Prostate gland (tissue), 2 donors: ENCODE measurements around the gene SENP2. TPM values are rescaled to one million over a fixed set of nuclear protein-coding genes. Genes with fewer than 3 reads are reported as not detected.

Experiments used
- DNase-seq: peaks from one replicate; pipeline ENCODE4 v3.0.0-alpha.2; 2019; ENCODE audit warnings: low spot score
- H3K27ac ChIP-seq, 2 donors: fragments of 200-600 bp; sonication (generic); 2 replicates each; pipeline ENCODE4 v1.5.1; 2017 to 2019
- H3K27me3 ChIP-seq: fragments of 200-600 bp; sonication (generic); replicated peaks from 2 replicates; pipeline ENCODE4 v1.5.1; 2019; ENCODE audit not compliant: insufficient read depth
- H3K36me3 ChIP-seq, 2 donors: fragments of 200-600 bp; sonication (generic); 1 replicate in 1 of 2; 2 replicates in 1 of 2; pipeline versions ENCODE4 v1.5.1 to v1.8.1; 2017 to 2019
- H3K4me1 ChIP-seq: fragments of 200-600 bp; sonication (generic); replicated peaks from 2 replicates; pipeline ENCODE4 v1.5.1; 2019
- H3K4me3 ChIP-seq, 2 donors: fragments of 200-600 bp; sonication (generic); 2 replicates each; pipeline ENCODE4 v1.5.1; 2017 to 2019
- H3K9me3 ChIP-seq: fragments of 200-600 bp; sonication (generic); 2 replicates; pipeline ENCODE4 v1.5.1; 2017
- POLR2A ChIP-seq: fragments of 450-650 bp; IDR thresholded peaks from one replicate; pipeline ENCODE4 v1.6.1; 2016; ENCODE audit warnings: antibody characterized with exemption, mild to moderate bottlenecking
- POLR2AphosphoS5 ChIP-seq: sonication (generic); formaldehyde crosslinking; IDR thresholded peaks from one replicate; pipeline ENCODE4 v1.6.1; 2017; ENCODE audit warnings: antibody characterized with exemption
- WGBS: methylation state at CpG from one replicate; pipeline ENCODE4 v1.1.5; 2018; 5-methylcytosine and 5-hydroxymethylcytosine counted together
- intact Hi-C: fragments of 100-400 bp; cut with DNase I; formaldehyde crosslinking; loops from one replicate; pipeline ENCODE4 v1.14.2; 2022
- total RNA-seq, 2 donors: library from RNA; depleted of rRNA; stranded (reverse); fragments of >200 nt; gene quantifications; one replicate each; pipeline ENCODE4 v1.1.0, GENCODE V29; 2016
- TF ChIP-seq, protein P1 (sequence below), 4 experiments: fragments of 200-600 bp in 2 of 4; fragments of 450-650 bp in 2 of 4; sonication (generic) in 2 of 4; IDR thresholded peaks; 1 replicate in 3 of 4; 2 replicates in 1 of 4; pipeline ENCODE4 v1.5.1; 2016 to 2019; ENCODE audit warnings: antibody characterized with exemption in 4 of 4, mild to moderate bottlenecking in 2 of 4, moderate library complexity in 2 of 4

SENP2 gene
- total RNA-seq, 2 donors from 2014 or later: 25.3 to 27.0 TPM

DNA sequence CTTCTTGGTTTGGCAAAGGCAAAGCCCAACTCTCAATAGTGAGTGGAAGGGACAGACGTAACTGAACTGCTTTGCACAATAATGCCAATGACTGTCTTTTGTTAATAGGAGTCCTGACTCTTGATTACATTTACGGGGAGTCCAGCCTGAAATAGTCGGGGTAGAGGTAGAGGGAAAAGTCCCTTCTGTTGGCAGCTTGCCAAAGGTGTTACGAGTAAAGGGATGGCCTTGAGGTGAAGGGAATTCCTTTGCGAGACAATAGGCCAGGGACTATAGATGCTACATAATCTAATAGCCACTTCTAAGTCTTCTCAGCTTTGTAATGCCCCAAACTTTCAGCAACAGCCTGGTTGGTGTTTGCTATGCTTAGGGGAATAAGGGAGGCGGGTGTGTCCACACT is 2.2 kb upstream of the SENP2 start:
- no peaks in the 10 kb centered on the region for H3K36me3 ChIP-seq
- no peak overlapping the region for H3K27ac ChIP-seq
- TF ChIP-seq, protein P1, sequence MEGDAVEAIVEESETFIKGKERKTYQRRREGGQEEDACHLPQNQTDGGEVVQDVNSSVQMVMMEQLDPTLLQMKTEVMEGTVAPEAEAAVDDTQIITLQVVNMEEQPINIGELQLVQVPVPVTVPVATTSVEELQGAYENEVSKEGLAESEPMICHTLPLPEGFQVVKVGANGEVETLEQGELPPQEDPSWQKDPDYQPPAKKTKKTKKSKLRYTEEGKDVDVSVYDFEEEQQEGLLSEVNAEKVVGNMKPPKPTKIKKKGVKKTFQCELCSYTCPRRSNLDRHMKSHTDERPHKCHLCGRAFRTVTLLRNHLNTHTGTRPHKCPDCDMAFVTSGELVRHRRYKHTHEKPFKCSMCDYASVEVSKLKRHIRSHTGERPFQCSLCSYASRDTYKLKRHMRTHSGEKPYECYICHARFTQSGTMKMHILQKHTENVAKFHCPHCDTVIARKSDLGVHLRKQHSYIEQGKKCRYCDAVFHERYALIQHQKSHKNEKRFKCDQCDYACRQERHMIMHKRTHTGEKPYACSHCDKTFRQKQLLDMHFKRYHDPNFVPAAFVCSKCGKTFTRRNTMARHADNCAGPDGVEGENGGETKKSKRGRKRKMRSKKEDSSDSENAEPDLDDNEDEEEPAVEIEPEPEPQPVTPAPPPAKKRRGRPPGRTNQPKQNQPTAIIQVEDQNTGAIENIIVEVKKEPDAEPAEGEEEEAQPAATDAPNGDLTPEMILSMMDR (IDR thresholded peaks at IDR 0.05): no peak
- TF ChIP-seq POLR2AphosphoS5 (no peak), POLR2A (no peak)
- intact Hi-C loops: no loop called here
- H3K4me3 ChIP-seq: no peak overlapping the region
- H3K9me3 ChIP-seq: no peaks in the 10 kb centered on the region
- no peak for DNase-seq
- 65% methylated on average over 6 of the region's 6 CpGs for WGBS
- H3K27me3 ChIP-seq: no peaks in the 10 kb centered on the region
- H3K4me1 ChIP-seq: no peaks in the 10 kb centered on the region

DNA sequence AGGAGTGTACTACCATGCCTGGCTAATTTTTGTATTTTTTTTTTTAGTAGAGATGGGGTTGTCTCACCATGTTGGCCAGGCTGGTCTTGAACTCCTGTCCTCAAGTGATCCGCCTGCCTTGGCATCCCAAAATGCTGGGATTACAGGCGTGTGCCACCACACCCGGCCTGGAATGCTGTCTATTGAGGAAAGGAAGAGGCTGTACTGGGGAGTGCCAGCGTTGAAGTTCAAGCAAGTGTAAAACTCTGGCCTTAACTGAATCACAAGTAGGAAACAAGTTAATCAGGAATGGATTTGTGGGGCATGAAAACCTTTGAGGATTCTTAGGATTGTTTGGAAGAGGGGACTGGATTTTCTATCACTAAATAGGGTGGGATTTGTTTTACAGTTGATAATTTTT is 1.4 kb upstream of the SENP2 start:
- TF ChIP-seq POLR2AphosphoS5 (no peak), POLR2A (no peak)
- TF ChIP-seq, protein P1 (IDR thresholded peaks at IDR 0.05): no peak
- Histone ChIP-seq H3K4me1 (no peaks in the 10 kb centered on the region), H3K27ac (no peak overlapping the region), H3K9me3 (no peaks in the 10 kb centered on the region), H3K36me3 (no peaks in the 10 kb centered on the region), H3K4me3 (no peak overlapping the region), H3K27me3 (no peaks in the 10 kb centered on the region)
- intact Hi-C loops: no loop called here
- DNase-seq: no peak
- WGBS: 83% methylated on average over 4 of the region's 4 CpGs

DNA sequence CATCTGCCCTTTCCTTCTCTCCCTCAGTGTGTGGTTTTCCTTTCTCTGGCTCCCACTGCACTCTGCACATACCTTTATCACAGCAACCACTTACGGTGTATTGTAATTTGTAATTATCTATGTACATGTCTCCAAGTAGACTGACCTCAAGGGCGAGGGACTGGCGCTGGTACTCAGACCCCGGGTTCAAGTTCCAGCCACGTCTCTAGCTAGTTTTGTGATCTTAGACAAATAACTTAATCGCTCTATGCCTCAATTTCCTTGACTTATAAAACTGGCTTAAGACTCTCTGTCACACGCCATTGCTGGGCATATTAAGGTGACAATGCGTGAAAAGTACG is 607 bp upstream of the SENP2 start:
- TF ChIP-seq POLR2AphosphoS5: no peak
- TF ChIP-seq, protein P1 (IDR thresholded peaks at IDR 0.05): no peak
- no peak for TF ChIP-seq POLR2A
- intact Hi-C loops: no loop called here
- 25% methylated on average over 9 of the region's 9 CpGs for WGBS
- Histone ChIP-seq H3K36me3 (no peaks in the 10 kb centered on the region), H3K4me1 (no peaks in the 10 kb centered on the region), H3K27me3 (no peaks in the 10 kb centered on the region), H3K4me3 (peak overlapping the region; percentile 82), H3K27ac (peak overlapping the region; percentile 95 to 97), H3K9me3 (no peaks in the 10 kb centered on the region)
- DNase-seq: no peak

DNA sequence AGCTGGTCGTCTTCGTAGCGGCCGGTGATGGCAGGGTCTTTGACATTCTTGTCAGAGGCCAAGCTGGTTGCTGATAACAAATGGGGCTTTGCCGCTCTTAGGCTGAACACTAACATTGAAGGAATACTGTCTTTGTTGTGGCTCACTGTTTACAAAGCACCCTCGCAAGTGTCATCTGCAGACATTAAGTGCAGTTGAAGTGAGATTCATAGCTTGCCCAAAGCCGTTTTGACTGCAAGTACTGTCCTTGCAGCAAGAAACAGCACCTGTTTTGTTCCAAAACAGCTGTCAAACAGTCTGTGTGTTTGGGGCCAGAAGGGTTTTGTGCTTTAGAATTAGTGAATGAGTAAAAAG is 568 bp downstream of the SENP2 start:
- Histone ChIP-seq H3K9me3 (no peaks in the 10 kb centered on the region), H3K27ac (peak overlapping the region; percentile 95 to 97), H3K4me1 (no peaks in the 10 kb centered on the region), H3K36me3 (no peaks in the 10 kb centered on the region), H3K27me3 (no peaks in the 10 kb centered on the region), H3K4me3 (peak overlapping the region; percentile 82)
- intact Hi-C loops: no loop called here
- TF ChIP-seq, protein P1 (IDR thresholded peaks at IDR 0.05): no peak
- TF ChIP-seq POLR2AphosphoS5 (no peak), POLR2A (no peak)
- DNase-seq: no peak
- 0% methylated on average over 7 of the region's 7 CpGs for WGBS

DNA sequence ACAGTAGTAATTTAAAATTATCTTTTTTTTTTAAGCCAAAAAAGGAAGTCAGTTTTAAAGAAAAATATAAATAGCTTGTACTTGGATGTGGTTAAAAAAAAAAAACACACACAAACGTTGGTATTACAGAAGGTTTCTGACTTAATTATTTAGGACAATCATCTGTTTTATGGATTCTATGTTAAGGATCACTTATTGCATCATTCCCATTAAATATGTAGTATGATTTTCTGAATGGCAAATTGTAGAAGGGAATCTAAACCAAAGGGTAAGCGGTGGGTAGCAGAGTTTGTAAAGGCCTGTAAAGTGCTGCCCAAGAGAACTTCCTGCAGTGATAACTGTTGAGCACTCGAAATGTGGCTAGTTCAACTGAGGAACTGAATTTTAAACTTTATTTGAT is 8.0 kb downstream of the SENP2 start:
- no peak for DNase-seq
- Histone ChIP-seq H3K9me3 (no peaks in the 10 kb centered on the region), H3K27ac (no peak overlapping the region), H3K4me1 (no peaks in the 10 kb centered on the region), H3K27me3 (no peaks in the 10 kb centered on the region), H3K4me3 (no peak overlapping the region), H3K36me3 (no peaks in the 10 kb centered on the region)
- no peak for TF ChIP-seq POLR2AphosphoS5
- no peak for TF ChIP-seq POLR2A
- TF ChIP-seq, protein P1 (IDR thresholded peaks at IDR 0.05): no peak
- intact Hi-C loops: no loop called here
- 74% methylated on average over 3 of the region's 3 CpGs for WGBS
